Measurements from ENCODE around the gene GBE1.

The GBE1 gene

DNA sequence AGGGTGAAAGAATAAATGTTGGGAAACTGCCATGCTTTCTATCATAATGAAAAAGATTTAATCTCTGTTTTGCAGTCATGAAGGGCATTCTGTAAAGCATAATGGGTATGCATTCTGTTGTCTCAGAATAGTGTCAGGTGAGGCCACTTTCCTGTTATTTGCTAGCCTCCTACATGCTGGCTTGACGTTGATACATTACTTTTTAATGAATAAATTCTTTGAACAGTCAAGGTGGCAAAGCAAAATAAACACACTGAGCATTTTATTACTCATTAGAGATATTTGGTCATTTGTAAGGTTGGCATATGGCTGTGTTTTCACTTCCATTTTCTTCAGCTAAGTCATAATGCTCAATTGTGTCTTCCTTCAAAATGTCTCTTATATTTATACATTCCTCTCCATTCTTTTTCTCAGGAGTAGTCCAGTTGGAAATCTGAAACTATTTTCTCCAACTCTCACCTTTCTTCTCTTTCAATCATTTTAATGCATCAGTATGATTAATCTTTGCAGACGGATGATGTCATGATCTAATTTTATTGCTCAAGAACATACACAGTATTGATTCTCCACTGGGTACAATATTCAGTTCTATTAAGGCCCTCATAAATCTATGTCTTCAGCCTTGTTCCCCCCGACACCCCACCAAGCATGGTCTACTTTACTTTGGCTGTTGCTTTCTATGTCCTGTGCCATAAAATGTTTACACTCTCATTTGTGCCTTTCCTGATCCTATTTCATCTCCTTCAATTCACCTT is 290.7 kb downstream of the GBE1 start:
- DNase-seq (ENCODE audit: low read depth): no peak
- TF ChIP-seq, protein P1, sequence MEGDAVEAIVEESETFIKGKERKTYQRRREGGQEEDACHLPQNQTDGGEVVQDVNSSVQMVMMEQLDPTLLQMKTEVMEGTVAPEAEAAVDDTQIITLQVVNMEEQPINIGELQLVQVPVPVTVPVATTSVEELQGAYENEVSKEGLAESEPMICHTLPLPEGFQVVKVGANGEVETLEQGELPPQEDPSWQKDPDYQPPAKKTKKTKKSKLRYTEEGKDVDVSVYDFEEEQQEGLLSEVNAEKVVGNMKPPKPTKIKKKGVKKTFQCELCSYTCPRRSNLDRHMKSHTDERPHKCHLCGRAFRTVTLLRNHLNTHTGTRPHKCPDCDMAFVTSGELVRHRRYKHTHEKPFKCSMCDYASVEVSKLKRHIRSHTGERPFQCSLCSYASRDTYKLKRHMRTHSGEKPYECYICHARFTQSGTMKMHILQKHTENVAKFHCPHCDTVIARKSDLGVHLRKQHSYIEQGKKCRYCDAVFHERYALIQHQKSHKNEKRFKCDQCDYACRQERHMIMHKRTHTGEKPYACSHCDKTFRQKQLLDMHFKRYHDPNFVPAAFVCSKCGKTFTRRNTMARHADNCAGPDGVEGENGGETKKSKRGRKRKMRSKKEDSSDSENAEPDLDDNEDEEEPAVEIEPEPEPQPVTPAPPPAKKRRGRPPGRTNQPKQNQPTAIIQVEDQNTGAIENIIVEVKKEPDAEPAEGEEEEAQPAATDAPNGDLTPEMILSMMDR (IDR thresholded peaks at IDR 0.05; ENCODE audit: low read depth, low read length, missing control alignments): no peak
- no peak overlapping the region for H3K4me3 ChIP-seq (ENCODE audit: low read depth, low read length)

DNA sequence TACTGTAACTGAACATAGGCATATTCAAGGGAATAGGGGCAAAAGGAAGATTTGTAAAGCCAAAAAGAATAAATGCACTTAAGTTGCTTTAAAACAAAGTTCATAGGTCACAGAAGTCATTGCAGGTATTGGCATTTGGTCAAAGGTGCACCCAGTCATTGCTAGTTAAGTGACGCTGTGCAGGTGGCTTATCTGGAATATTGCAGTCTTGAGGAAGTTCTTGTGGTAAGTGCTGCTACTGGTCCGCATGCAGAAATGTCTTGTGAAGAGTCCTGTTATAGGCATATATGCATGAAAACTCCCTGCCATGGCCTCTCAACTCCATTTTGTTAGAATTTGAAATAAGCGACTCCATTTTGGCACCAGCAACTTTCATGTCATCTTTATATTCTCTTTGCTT is 293.1 kb downstream of the GBE1 start:
- no peak for DNase-seq (ENCODE audit: low read depth)
- no peak overlapping the region for H3K4me3 ChIP-seq (ENCODE audit: low read depth, low read length)
- TF ChIP-seq, protein P1 (IDR thresholded peaks at IDR 0.05; ENCODE audit: low read depth, low read length, missing control alignments): no peak

DNA sequence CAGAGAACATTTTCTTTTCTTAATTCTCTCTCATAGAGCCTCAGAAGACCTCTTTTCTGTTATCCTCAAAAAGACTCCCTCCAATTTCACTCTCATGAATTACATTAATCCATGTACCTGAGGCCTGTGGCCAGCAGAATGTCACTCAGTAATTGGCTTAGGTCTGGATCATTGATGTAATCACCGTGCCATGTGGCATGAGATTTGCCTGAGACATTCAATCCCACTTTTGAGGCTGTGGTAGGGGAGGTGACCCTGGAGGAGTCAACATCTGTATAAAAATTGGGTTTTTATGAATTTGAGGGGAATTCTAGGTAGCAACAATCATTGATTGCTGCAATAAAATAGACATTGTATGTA is 295.3 kb downstream of the GBE1 start:
- DNase-seq (ENCODE audit: low read depth): no peak
- TF ChIP-seq, protein P1 (IDR thresholded peaks at IDR 0.05; ENCODE audit: low read depth, low read length, missing control alignments): no peak
- no peak overlapping the region for H3K4me3 ChIP-seq (ENCODE audit: low read depth, low read length)

DNA sequence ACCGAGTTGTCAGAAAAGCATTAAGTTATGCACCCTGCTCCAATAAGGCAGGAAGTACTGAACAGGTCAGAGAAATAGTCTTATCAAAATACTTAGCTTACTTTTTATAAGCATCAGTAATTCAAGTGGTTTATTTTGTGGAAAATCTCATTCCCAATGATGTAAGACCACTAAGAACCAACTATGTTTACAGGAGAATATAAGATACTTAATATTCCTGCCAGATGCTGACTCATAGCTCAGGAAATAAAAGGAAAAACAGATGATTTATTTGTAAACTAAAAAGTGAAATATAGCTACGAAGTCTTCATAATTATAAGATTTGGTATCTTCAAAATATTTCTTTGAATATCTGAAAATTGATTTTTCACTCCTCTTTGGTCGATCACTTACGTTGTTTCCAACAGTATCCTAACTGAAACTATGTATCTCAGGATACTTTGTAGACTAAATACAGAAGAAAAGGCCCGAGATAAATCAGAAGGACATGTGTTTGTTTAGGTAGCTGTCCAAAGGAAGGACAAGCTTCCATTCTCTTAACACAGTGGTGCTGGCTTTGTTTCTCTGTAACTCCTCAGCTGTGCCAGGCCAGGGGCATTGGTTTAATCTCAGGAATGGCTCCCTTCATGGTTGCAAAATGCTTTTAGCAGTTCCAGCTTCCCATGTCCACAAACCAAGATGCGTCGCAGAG is 295.8 kb downstream of the GBE1 start:
- no peak for DNase-seq (ENCODE audit: low read depth)
- no peak overlapping the region for H3K4me3 ChIP-seq (ENCODE audit: low read depth, low read length)
- TF ChIP-seq, protein P1 (IDR thresholded peaks at IDR 0.05; ENCODE audit: low read depth, low read length, missing control alignments): no peak

DNA sequence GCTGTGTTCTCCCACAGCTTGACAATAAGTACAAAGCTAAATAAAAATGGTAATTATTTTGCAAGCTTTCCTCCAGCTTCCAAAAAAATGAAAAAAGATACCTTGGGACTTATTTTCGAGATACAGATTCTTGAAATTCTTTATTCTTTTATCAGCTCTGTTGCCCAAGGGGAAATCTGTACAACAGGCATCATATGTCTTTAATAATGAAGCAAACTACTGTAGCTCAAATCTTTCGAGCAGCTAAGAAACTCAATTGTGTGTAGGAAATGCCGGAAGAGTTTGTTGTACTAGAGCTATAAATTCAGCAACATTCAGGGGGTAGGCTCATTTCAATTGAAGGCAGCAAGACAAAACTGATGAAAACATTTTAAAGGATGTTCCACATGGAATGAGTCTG is 297.7 kb downstream of the GBE1 start:
- TF ChIP-seq, protein P1 (IDR thresholded peaks at IDR 0.05; ENCODE audit: low read depth, low read length, missing control alignments): no peak
- no peak for DNase-seq (ENCODE audit: low read depth)
- no peak overlapping the region for H3K4me3 ChIP-seq (ENCODE audit: low read depth, low read length)

DNA sequence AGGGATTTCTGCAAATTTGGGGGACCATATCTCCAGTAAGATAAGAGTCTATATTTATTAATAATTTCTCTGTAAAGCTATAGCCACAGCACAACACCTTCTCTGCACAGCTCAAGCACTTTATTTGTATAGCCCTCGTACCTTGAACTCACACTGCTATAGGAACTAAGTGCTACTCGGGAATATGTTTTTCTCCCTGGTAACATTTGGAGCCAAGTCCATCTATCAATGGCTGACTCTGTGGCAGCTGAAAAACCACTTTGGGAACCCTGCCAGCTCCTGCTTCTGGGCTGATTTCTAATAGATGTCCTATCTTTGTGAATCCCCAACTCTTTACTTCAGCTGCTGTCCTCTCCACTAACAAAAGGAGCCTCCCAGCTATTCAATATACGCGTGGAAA is 298.5 kb downstream of the GBE1 start:
- TF ChIP-seq, protein P1 (IDR thresholded peaks at IDR 0.05; ENCODE audit: low read depth, low read length, missing control alignments): no peak
- no peak for DNase-seq (ENCODE audit: low read depth)
- no peak overlapping the region for H3K4me3 ChIP-seq (ENCODE audit: low read depth, low read length)

Data from GM12864 (cell line).